GM19240 (cell line): ENCODE data around the gene CSNK2B.

Experiments used
- DNase-seq: peaks from one replicate; pipeline ENCODE4 v3.0.0; 2011; ENCODE audit warnings: low spot score; ENCODE audit not compliant: insufficient read length

Gene CSNK2B

GRCh38 chr6:31665501-31666336, at the start of gene CSNK2B:
TSS of gene CSNK2B (plus strand) at chr6:31666080. CDS start at chr6:31666832, 752 bp downstream.
- peak; percentile 93 for DNase-seq

- DNase-seq = no peak
Measured at GRCh38 chr6:31617010-31617409, 48.9 kb upstream of the CSNK2B start.

GRCh38 chr6:31619805-31620585, 45.9 kb upstream of the CSNK2B start:
- DNase-seq = peak; percentile 79

GRCh38 chr6:31620586-31621319, 45.1 kb upstream of the CSNK2B start, which contains the start of gene PRRC2A:
TSS of gene PRRC2A (plus strand) at chr6:31620715. CDS start at chr6:31622790, 2,075 bp downstream.
- peak; percentile 50 for DNase-seq

- no peak for DNase-seq
Measured at GRCh38 chr6:31621320-31621939, 44.5 kb upstream of the CSNK2B start.

- no peak for DNase-seq
Measured at GRCh38 chr6:31621991-31622390, 43.9 kb upstream of the CSNK2B start.

GRCh38 chr6:31622684-31623091, 43.2 kb upstream of the CSNK2B start:
- DNase-seq = no peak

- no peak for DNase-seq
Measured at GRCh38 chr6:31624070-31624469, 41.8 kb upstream of the CSNK2B start.

GRCh38 chr6:31626952-31627351, 38.9 kb upstream of the CSNK2B start:
- no peak for DNase-seq

GRCh38 chr6:31627690-31628287, 38.1 kb upstream of the CSNK2B start:
- DNase-seq = no peak

- DNase-seq = no peak
Measured at GRCh38 chr6:31629014-31629413, 36.9 kb upstream of the CSNK2B start.

GRCh38 chr6:31630177-31630934, 35.5 kb upstream of the CSNK2B start:
- DNase-seq = no peak

GRCh38 chr6:31631209-31631608, 34.7 kb upstream of the CSNK2B start:
- DNase-seq = no peak

- DNase-seq = no peak
Measured at GRCh38 chr6:31631681-31632278, 34.1 kb upstream of the CSNK2B start.

GRCh38 chr6:31632279-31632946, 33.5 kb upstream of the CSNK2B start:
- no peak for DNase-seq

- no peak for DNase-seq
Measured at GRCh38 chr6:31633447-31633846, 32.4 kb upstream of the CSNK2B start.

- no peak for DNase-seq
Measured at GRCh38 chr6:31634131-31634530, 31.7 kb upstream of the CSNK2B start.

GRCh38 chr6:31634969-31635575, 30.8 kb upstream of the CSNK2B start:
- no peak for DNase-seq
